ENCODE results near the gene KSR2. TPM values are rescaled to one million over a fixed set of nuclear protein-coding genes. Genes with fewer than 3 reads are reported as not detected.
"Not testable (repeated sequence)": the region's sequence is repeated elsewhere in the genome, so short reads cannot be mapped to it uniquely, and the experiment has no call there.

KSR2 gene
- total RNA-seq, 1 donor from 2014 or later = 0.69 TPM

GRCh38 chr12:117640511-117640910 lies 328.3 kb downstream of the KSR2 start:
- Mint-ChIP-seq H3K4me3 (no peak overlapping the region), H3K9me3 (peaks cover 9% of the 10 kb centered on the region)

GRCh38 chr12:117629454-117629853 lies 339.3 kb downstream of the KSR2 start:
- Mint-ChIP-seq H3K27me3 (ENCODE audit: low read depth) (peaks cover 62% of the 10 kb centered on the region), H3K27ac (no peak overlapping the region), H3K9me3 (peaks cover 14% of the 10 kb centered on the region), H3K36me3 (no peaks in the 10 kb centered on the region), H3K4me1 (no peaks in the 10 kb centered on the region), H3K4me3 (no peak overlapping the region)
- no peak for DNase-seq (ENCODE audit: low spot score in 2 of 2, unreplicated experiment in 2 of 2)
- TF ChIP-seq CTCF (IDR thresholded peaks at IDR 0.05; ENCODE audit: unreplicated experiment) = no peak

More at GRCh38 chr12:117640511-117640910, 328.3 kb downstream of the KSR2 start:
- H3K27me3 Mint-ChIP-seq (ENCODE audit: low read depth) = peaks cover 27% of the 10 kb centered on the region
- no peak for TF ChIP-seq CTCF (IDR thresholded peaks at IDR 0.05; ENCODE audit: unreplicated experiment)
- H3K4me1 Mint-ChIP-seq = no peaks in the 10 kb centered on the region
- no peak overlapping the region for H3K27ac Mint-ChIP-seq
- DNase-seq (ENCODE audit: low spot score in 2 of 2, unreplicated experiment in 2 of 2) = no peak
- no peaks in the 10 kb centered on the region for H3K36me3 Mint-ChIP-seq

- H3K9me3 Mint-ChIP-seq = peaks cover 14% of the 10 kb centered on the region
- H3K27me3 Mint-ChIP-seq (ENCODE audit: low read depth) = peaks cover 60% of the 10 kb centered on the region
- H3K27ac Mint-ChIP-seq; DNase-seq (ENCODE audit: low spot score in 2 of 2, unreplicated experiment in 2 of 2); H3K4me1 Mint-ChIP-seq; H3K36me3 Mint-ChIP-seq; H3K4me3 Mint-ChIP-seq: not testable (repeated sequence)
Observed at GRCh38 chr12:117628711-117629110, 340.1 kb downstream of the KSR2 start.

GRCh38 chr12:117622741-117623140 lies 346.0 kb downstream of the KSR2 start:
- no peaks in the 10 kb centered on the region for H3K36me3 Mint-ChIP-seq
- no peak for DNase-seq (ENCODE audit: low spot score in 2 of 2, unreplicated experiment in 2 of 2)
- peaks cover 43% of the 10 kb centered on the region for H3K27me3 Mint-ChIP-seq (ENCODE audit: low read depth)
- no peak overlapping the region for H3K27ac Mint-ChIP-seq
- TF ChIP-seq CTCF (IDR thresholded peaks at IDR 0.05; ENCODE audit: unreplicated experiment) = no peak
- no peaks in the 10 kb centered on the region for H3K4me1 Mint-ChIP-seq
- H3K9me3 Mint-ChIP-seq = peaks cover 7% of the 10 kb centered on the region
- no peak overlapping the region for H3K4me3 Mint-ChIP-seq

- peaks cover 10% of the 10 kb centered on the region for H3K9me3 Mint-ChIP-seq
- H3K36me3 Mint-ChIP-seq = no peaks in the 10 kb centered on the region
- no peak for DNase-seq (ENCODE audit: low spot score in 2 of 2, unreplicated experiment in 2 of 2)
- no peaks in the 10 kb centered on the region for H3K4me1 Mint-ChIP-seq
- H3K27me3 Mint-ChIP-seq (ENCODE audit: low read depth) = peaks cover 39% of the 10 kb centered on the region
- no peak overlapping the region for H3K4me3 Mint-ChIP-seq
- H3K27ac Mint-ChIP-seq = no peak overlapping the region
- no peak for TF ChIP-seq CTCF (IDR thresholded peaks at IDR 0.05; ENCODE audit: unreplicated experiment)
Observed at GRCh38 chr12:117622087-117622486, 346.7 kb downstream of the KSR2 start.

- no peak for DNase-seq (ENCODE audit: low spot score in 2 of 2, unreplicated experiment in 2 of 2)
- Mint-ChIP-seq H3K27me3 (ENCODE audit: low read depth) (peaks cover 44% of the 10 kb centered on the region), H3K4me3 (no peak overlapping the region), H3K27ac (no peak overlapping the region), H3K9me3 (no peaks in the 10 kb centered on the region), H3K36me3 (no peaks in the 10 kb centered on the region), H3K4me1 (no peaks in the 10 kb centered on the region)
- TF ChIP-seq CTCF (IDR thresholded peaks at IDR 0.05; ENCODE audit: unreplicated experiment) = no peak
Observed at GRCh38 chr12:117607778-117608177, 361.0 kb downstream of the KSR2 start.
